ENCODE data around the gene KRABD2.
"Not testable (repeated sequence)": the region's sequence is repeated elsewhere in the genome, so short reads cannot be mapped to it uniquely, and the experiment has no call there.

The KRABD2 gene

DNA sequence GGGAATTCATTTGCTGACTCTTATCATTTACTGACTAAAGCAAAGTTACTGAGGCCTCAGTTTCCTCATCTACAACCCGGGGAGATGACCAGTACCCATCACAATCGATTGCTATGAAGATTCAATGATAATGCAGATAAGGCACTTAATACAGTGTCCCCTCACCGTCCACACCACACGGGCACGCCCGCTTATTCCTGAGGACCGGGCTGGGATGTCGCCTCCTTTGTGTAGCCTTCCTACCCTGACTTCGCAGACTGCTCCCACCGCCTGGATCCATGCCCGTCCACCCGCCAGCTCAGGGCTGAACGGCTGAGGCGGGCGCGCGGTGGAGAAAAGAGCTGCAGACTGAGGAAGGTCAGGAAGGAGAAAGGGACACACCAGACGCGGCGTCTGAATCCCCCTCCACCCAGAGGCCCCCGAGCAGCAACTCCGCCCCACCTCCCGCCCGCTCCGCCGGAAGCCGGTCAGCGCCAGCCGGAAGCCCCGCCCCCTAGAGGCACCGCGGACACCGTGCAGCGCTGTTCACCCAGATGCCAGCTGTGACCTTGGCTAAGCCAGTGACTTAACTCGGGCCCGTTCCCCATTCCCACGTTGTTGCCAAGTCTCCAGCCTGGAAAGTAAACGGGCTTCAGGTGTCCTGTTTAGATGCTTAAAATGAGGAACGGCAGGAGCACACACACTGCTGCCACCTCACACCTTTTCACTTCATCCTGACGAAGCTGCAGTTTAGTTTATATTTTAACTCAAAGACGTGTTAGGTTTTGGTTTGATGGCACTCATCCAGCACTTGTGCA lies at the start of gene KRABD2:
Gene KRABD2, minus strand, starts transcription at position 434 of the 797 bp plus-strand sequence.
- DNase-seq (ENCODE audit: low read depth) = peak; percentile 77

DNA sequence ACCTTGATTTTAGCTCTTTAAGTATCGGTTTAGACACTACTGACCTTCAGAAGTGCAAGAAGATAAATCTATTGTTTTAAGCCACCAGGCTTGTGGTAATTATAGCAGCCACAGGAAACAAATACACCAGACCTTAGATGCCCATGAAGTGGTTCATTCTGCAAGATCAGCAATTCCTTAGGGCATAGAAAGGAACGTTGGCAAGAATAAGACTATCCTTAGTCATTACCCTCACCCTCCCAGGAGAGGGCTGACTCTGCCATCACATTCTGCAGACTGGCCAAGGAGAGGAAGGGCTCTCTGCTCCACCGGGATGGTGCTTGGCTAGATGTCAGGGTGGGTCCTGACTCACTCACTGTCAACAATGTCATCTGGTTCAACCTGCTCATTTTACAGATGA lies 45.1 kb upstream of the KRABD2 start:
- no peak for DNase-seq (ENCODE audit: low read depth)

GRCh38 chr17:8420041-8420934 lies 43.8 kb upstream of the KRABD2 start:
- DNase-seq (ENCODE audit: low read depth) = peak; percentile 86

- no peak for DNase-seq (ENCODE audit: low read depth)
Observed at GRCh38 chr17:8419305-8419704, 42.8 kb upstream of the KRABD2 start.

- no peak for DNase-seq (ENCODE audit: low read depth)
Observed at GRCh38 chr17:8418471-8418870, 42.0 kb upstream of the KRABD2 start.

- DNase-seq (ENCODE audit: low read depth) = peak; percentile 18
Observed at GRCh38 chr17:8417806-8418205, 41.3 kb upstream of the KRABD2 start.

DNA sequence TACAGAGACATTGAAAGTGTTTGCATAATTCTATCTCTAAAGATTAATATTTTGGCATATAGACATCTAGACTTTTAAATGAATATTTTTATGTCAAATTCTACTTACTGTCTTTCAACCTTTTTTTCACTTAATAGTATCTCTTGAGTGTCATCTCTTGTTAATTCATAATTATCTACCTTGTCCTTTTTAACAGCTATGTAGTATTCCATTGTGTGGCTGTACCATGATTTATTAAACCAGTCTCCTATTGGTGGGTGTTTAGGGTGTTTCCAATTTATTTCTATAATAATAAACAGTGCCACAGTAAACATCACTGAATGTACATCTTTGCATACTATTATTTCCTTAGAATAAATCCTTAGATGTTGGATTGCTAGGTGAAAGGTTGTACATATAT lies 37.4 kb upstream of the KRABD2 start:
- no peak for DNase-seq (ENCODE audit: low read depth)

DNA sequence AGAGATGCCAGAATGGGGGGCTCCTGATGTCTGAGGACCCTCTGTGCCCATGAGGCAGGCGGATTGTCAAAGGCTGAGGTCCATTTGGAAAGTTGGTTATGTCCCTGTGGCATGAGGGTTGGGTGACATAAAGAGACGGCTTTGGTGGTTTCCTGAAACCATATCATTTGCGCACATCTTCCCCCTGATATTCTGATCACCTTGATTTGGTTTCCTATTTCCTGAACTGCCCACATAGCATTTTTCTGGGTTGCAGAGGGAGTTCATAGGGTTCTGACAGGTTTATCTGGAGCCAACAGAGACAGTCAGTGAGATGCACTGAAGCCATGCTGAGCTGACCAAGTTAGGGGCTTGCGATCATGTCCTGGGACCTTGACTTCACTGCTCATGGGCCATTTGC lies 36.8 kb upstream of the KRABD2 start:
- no peak for DNase-seq (ENCODE audit: low read depth)

DNA sequence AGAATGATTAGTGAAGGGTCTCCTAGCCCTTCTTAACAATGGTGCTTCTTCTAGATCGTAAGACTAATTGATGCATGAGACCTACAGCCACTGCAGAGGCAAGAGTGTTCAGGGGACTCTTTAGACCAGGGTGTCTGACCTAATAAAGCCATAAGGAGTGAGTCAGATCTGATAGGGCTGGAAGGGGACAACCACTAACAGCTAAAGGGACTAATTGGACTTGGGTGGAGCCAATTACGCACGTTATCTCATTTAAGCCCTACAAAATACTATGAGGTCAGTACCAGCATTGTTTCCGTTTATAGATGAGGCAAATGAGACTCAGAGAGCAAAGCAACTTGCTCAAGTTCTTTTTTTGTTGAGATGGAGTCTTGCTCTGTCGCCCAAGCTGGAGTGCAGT lies 35.6 kb upstream of the KRABD2 start:
- no peak for DNase-seq (ENCODE audit: low read depth)

DNA sequence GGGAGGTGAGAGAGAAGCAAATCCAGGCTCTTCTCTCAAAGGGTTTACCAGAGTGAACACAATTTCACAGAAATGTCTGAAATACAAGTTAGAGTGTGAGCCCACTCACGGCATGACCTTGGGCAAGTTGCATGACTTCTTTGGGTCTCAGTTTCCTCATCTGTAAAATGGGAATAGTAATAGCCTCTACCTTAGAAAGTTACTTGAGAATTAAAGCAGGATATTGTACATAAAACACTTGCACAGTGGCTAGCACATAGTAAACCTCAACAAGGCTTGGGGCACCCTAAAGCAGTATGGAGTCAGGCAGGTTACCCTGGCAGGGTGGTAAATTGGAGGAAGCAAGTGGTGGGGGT lies 34.4 kb upstream of the KRABD2 start:
- no peak for DNase-seq (ENCODE audit: low read depth)

GRCh38 chr17:8409966-8410882 lies 33.7 kb upstream of the KRABD2 start:
- DNase-seq (ENCODE audit: low read depth) = peak; percentile 80

GRCh38 chr17:8408371-8408770 lies 31.9 kb upstream of the KRABD2 start:
- DNase-seq (ENCODE audit: low read depth) = no peak

- DNase-seq (ENCODE audit: low read depth) = no peak
Observed at GRCh38 chr17:8406174-8406573, 29.7 kb upstream of the KRABD2 start.

- DNase-seq (ENCODE audit: low read depth) = no peak
Observed at GRCh38 chr17:8405499-8406016, 29.1 kb upstream of the KRABD2 start.

GRCh38 chr17:8402921-8403536 lies 26.5 kb upstream of the KRABD2 start:
- DNase-seq (ENCODE audit: low read depth) = no peak

DNA sequence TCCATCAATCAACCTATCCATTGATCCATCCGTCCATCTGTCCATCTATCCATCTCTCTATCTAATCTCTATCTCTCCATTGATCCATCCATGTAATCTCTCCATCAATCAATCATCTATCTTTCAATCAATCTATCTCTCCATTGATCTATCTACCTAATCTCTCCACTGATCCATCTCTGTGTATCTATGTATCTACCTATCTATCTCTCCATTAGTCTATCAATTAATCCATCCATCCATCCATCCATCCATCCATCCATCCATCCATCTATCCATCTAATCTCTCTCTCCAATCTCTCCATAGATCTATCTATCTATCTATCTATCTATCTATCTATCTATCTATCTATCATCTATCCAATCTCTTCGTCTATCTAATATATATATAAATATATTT lies 24.6 kb upstream of the KRABD2 start:
- no peak for DNase-seq (ENCODE audit: low read depth)

GRCh38 chr17:8398980-8399379 lies 22.5 kb upstream of the KRABD2 start:
- DNase-seq (ENCODE audit: low read depth) = no peak

- DNase-seq (ENCODE audit: low read depth) = no peak
Observed at GRCh38 chr17:8397636-8398035, 21.1 kb upstream of the KRABD2 start, which contains the start of gene RNF222. Gene RNF222 (minus strand): TSS chr17:8397827. CDS start chr17:8393461, 4,366 bp downstream.

- not testable (repeated sequence) for DNase-seq (ENCODE audit: low read depth)
Observed at GRCh38 chr17:8394497-8394896, 18.0 kb upstream of the KRABD2 start.

DNA sequence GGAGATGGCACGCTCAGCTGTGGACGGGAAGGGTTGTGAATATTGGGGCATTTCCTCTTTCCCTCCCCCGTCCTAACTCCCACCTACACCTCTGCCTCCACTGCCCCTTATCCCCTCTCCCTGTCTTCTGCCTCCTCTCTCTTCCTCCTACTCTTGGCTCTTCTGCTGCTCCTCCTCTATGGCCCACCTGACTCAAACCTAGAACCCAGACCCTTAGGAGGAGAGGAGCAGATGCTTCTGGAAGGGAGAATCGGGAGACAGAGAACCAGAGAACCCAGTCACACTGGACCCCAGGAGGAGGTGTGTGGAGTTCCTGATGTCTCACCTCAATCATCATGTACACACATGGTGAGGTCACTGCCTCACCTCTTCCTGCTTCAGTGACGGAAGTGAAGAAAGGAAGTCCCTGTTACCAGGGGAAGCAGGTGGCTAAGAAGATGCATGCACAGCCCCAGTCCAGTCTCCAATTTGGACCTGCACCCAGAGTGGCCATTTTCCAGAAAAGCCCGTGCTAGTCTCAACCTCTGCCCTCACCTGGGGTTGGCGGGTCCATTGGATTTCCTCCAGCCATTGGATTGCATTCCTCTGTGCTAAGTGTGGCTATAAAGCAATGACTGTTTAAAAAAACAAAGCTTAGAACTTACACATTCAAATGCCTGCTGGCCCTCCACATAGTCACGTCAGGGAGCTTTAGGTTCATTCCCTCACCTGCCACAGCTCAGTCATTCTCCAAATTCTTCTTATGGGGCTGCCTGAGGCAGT lies 17.1 kb upstream of the KRABD2 start:
- DNase-seq (ENCODE audit: low read depth) = no peak
